HepG2 (cell line): Measurements from ENCODE around the gene S100A16. TPM values are rescaled to one million over a fixed set of nuclear protein-coding genes. Genes with fewer than 3 reads are reported as not detected.
A peak's percentile ranks its signal among the peaks of the same experiment; 100 is the strongest.

ENCODE experiments used
- GATAD1 ChIP-seq: IDR thresholded peaks from 2 replicates; pipeline ENCODE4 v1.6.1; 2016; ENCODE audit warnings: missing genetic modification reagents, missing compliant biosample characterization
- GTF2F1 ChIP-seq: fragments of 150-350 bp; IDR thresholded peaks from 2 replicates; pipeline ENCODE4 v1.6.1; 2014; ENCODE audit warnings: low read length
- JUND ChIP-seq: sonication (generic); formaldehyde crosslinking; IDR thresholded peaks from 2 replicates; pipeline ENCODE4 v1.8.0; 2022; ENCODE audit warnings: mild to moderate bottlenecking, missing genetic modification reagents
- KDM3A ChIP-seq: IDR thresholded peaks from 2 replicates; pipeline ENCODE4 v1.6.1; 2018; ENCODE audit warnings: low read depth, missing compliant biosample characterization
- RBM39 ChIP-seq: fragments of 200-400 bp; formaldehyde crosslinking; IDR thresholded peaks from one replicate; pipeline ENCODE4 v1.6.1; 2018; ENCODE audit warnings: antibody characterized with exemption, mild to moderate bottlenecking, low read depth, low read length; ENCODE audit not compliant: poor library complexity, severe bottlenecking
- SMC3 ChIP-seq: IDR thresholded peaks from 2 replicates; pipeline ENCODE4 v1.6.1; 2011; ENCODE audit warnings: low read length, improper control_type of control experiment
- ZNF264 ChIP-seq: sonication (generic); formaldehyde crosslinking; IDR thresholded peaks from 2 replicates; pipeline ENCODE4 v1.4.0; 2020; ENCODE audit warnings: missing genetic modification reagents
- ZNF326 ChIP-seq: sonication (generic); formaldehyde crosslinking; IDR thresholded peaks from 2 replicates; pipeline ENCODE4 v1.4.0; 2020; ENCODE audit warnings: missing genetic modification reagents, borderline replicate concordance
- ZNF430 ChIP-seq: sonication (generic); formaldehyde crosslinking; IDR thresholded peaks from 2 replicates; pipeline ENCODE4 v1.9.0; 2021; ENCODE audit warnings: mild to moderate bottlenecking, missing genetic modification reagents
- ZNF431 ChIP-seq: sonication (generic); formaldehyde crosslinking; IDR thresholded peaks from 2 replicates; pipeline ENCODE4 v1.9.0; 2022; ENCODE audit warnings: missing genetic modification reagents, low read depth, mild to moderate bottlenecking, borderline replicate concordance
- polyA plus RNA-seq, 8 experiments: library from polyadenylated mRNA; depleted of rRNA in 3 of 8; stranded (reverse) in 7 of 8; unstranded in 1 of 8; fragments of >200 nt; fragmentation: Illumina TruSeq in 4 of 8; extraction: Trizol in 4 of 8; gene quantifications; 2 replicates each; pipeline versions ENCODE4 v1.2.1 to v1.2.3, GENCODE V29; 2011 to 2016; ENCODE audit warnings: low read depth in 4 of 8, missing spikeins in 1 of 8, mixed read lengths in 1 of 8; ENCODE audit not compliant: insufficient read depth in 1 of 8
- total RNA-seq, 5 experiments: library from RNA; depleted of rRNA; stranded (reverse); fragments of >200 nt; fragmentation: Illumina TruSeq; extraction: Trizol; gene quantifications; 2 replicates each; pipeline ENCODE4 v1.2.3, GENCODE V29; 2016; ENCODE audit warnings: low read depth in 1 of 5
- TF ChIP-seq, protein P1 (sequence below): sonication (generic); formaldehyde crosslinking; IDR thresholded peaks from 2 replicates; pipeline ENCODE4 v1.4.0; 2020; ENCODE audit warnings: missing genetic modification reagents, borderline replicate concordance
- TF ChIP-seq, protein P2 (sequence below): sonication (generic); formaldehyde crosslinking; IDR thresholded peaks from 2 replicates; pipeline ENCODE4 v1.8.1; 2023; ENCODE audit warnings: mild to moderate bottlenecking, missing genetic modification reagents, borderline replicate concordance
- TF ChIP-seq, protein P3 (sequence below): sonication (generic); formaldehyde crosslinking; IDR thresholded peaks from 2 replicates; pipeline ENCODE4 v1.8.1; 2023; ENCODE audit warnings: mild to moderate bottlenecking, moderate library complexity, missing genetic modification reagents
- TF ChIP-seq, protein P4 (sequence below): sonication (generic); formaldehyde crosslinking; IDR thresholded peaks from 2 replicates; pipeline ENCODE4 v1.5.0; 2020; ENCODE audit warnings: missing genetic modification reagents
- TF ChIP-seq, protein P5 (sequence below): sonication (generic); formaldehyde crosslinking; IDR thresholded peaks from one replicate; pipeline ENCODE4 v1.5.1; 2020; ENCODE audit warnings: mild to moderate bottlenecking, missing genetic modification reagents; ENCODE audit errors: not compliant biosample characterization

S100A16 gene
- total and polyA plus RNA-seq, 2 of the 13 experiments (the other 11 are each of a cell fraction or from before 2014, with no cell fraction given): 46.0 to 195 TPM

DNA sequence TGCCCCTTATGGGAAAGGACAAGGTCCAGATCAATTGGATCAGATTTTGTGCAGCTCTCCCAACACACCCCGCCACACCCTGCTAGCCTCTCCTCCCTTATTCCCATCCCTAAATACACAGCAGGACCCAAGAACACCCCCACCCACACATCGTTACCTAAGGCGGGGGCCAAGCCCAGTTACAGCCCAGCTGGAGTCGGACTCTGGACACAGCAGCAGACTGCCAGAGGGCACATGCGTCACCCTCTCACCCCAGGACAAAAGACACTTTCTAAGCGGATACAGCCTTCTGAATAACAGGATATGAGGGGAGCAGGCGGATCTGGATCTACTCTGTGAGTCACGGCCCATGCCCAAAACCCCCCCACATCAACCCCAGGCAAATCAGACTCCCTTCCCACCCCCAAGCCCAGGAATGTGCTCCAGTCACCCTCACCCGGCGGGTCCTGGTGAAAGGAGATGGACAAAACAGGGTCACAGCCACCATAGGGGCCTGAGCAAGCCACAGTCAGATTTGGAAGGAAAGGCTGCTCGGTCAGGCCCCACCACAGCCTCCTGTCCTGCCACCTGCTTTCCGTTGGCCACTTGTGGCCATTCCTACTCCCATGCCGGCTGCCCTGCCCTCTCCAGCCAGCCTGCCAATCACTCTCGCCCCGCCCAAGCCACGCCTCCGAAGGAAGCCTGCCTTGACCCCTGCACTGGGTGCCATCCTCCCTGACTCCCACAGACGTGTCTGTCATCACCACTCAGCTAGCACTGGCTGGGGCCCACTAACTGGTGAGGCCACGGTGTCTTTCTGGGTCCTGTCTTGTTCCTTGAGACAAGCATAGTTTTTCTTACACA is 4.0 kb downstream of the S100A16 start (continued):
- TF ChIP-seq RBM39 (peak; percentile 56), ZNF430 (CRISPR knock-in tag) (peak; percentile 41; the same call in 1 of the 2 replicates), GTF2F1 (no peak), SMC3 (no peak), JUND (no peak), KDM3A (CRISPR knock-in tag) (no peak), ZNF431 (CRISPR knock-in tag) (no peak), GATAD1 (CRISPR knock-in tag) (0 out of 2 replicates have a peak, but pooled peaks have one; percentile 18), ZNF264 (no peak), ZNF326 (CRISPR knock-in tag) (no peak)
- TF ChIP-seq, protein P1, sequence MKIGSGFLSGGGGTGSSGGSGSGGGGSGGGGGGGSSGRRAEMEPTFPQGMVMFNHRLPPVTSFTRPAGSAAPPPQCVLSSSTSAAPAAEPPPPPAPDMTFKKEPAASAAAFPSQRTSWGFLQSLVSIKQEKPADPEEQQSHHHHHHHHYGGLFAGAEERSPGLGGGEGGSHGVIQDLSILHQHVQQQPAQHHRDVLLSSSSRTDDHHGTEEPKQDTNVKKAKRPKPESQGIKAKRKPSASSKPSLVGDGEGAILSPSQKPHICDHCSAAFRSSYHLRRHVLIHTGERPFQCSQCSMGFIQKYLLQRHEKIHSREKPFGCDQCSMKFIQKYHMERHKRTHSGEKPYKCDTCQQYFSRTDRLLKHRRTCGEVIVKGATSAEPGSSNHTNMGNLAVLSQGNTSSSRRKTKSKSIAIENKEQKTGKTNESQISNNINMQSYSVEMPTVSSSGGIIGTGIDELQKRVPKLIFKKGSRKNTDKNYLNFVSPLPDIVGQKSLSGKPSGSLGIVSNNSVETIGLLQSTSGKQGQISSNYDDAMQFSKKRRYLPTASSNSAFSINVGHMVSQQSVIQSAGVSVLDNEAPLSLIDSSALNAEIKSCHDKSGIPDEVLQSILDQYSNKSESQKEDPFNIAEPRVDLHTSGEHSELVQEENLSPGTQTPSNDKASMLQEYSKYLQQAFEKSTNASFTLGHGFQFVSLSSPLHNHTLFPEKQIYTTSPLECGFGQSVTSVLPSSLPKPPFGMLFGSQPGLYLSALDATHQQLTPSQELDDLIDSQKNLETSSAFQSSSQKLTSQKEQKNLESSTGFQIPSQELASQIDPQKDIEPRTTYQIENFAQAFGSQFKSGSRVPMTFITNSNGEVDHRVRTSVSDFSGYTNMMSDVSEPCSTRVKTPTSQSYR: peak; percentile 63; the same call in 1 of the 2 replicates
- TF ChIP-seq, protein P2, sequence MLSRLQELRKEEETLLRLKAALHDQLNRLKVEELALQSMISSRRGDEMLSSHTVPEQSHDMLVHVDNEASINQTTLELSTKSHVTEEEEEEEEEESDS (CRISPR knock-in tag): 0 out of 2 replicates have a peak, but pooled peaks have one; percentile 22
- TF ChIP-seq, protein P3, sequence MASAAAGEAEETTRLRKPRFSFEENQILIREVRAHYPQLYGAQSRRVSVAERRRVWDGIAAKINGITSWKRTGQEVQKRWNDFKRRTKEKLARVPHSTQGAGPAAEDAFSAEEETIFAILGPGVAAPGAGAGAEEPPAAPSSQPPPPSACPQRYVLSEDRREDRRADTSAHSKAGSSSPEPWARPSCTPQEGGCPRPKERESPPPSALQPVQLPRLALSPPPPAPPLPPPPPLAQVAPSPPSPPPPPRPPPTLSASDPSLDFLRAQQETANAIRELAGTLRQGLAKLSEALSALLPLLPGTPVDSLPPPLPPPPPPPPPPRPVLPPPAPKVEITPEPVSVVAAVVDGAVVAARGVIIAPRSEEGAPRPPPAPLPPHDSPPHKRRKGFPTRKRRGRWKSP (CRISPR knock-in tag): peak; percentile 75; the same call in 1 of the 2 replicates
- TF ChIP-seq, protein P4, sequence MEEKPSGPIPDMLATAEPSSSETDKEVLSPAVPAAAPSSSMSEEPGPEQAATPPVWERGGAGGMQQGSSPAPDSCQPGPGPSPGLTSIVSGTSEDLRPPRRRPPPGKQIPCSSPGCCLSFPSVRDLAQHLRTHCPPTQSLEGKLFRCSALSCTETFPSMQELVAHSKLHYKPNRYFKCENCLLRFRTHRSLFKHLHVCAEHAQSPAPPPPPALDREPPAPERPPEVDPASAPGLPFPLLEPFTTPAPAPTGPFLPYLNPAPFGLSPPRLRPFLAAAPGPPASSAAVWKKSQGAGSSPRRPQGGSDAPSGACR (CRISPR knock-in tag): peak; percentile 46; the same call in 1 of the 2 replicates
- TF ChIP-seq, protein P5, sequence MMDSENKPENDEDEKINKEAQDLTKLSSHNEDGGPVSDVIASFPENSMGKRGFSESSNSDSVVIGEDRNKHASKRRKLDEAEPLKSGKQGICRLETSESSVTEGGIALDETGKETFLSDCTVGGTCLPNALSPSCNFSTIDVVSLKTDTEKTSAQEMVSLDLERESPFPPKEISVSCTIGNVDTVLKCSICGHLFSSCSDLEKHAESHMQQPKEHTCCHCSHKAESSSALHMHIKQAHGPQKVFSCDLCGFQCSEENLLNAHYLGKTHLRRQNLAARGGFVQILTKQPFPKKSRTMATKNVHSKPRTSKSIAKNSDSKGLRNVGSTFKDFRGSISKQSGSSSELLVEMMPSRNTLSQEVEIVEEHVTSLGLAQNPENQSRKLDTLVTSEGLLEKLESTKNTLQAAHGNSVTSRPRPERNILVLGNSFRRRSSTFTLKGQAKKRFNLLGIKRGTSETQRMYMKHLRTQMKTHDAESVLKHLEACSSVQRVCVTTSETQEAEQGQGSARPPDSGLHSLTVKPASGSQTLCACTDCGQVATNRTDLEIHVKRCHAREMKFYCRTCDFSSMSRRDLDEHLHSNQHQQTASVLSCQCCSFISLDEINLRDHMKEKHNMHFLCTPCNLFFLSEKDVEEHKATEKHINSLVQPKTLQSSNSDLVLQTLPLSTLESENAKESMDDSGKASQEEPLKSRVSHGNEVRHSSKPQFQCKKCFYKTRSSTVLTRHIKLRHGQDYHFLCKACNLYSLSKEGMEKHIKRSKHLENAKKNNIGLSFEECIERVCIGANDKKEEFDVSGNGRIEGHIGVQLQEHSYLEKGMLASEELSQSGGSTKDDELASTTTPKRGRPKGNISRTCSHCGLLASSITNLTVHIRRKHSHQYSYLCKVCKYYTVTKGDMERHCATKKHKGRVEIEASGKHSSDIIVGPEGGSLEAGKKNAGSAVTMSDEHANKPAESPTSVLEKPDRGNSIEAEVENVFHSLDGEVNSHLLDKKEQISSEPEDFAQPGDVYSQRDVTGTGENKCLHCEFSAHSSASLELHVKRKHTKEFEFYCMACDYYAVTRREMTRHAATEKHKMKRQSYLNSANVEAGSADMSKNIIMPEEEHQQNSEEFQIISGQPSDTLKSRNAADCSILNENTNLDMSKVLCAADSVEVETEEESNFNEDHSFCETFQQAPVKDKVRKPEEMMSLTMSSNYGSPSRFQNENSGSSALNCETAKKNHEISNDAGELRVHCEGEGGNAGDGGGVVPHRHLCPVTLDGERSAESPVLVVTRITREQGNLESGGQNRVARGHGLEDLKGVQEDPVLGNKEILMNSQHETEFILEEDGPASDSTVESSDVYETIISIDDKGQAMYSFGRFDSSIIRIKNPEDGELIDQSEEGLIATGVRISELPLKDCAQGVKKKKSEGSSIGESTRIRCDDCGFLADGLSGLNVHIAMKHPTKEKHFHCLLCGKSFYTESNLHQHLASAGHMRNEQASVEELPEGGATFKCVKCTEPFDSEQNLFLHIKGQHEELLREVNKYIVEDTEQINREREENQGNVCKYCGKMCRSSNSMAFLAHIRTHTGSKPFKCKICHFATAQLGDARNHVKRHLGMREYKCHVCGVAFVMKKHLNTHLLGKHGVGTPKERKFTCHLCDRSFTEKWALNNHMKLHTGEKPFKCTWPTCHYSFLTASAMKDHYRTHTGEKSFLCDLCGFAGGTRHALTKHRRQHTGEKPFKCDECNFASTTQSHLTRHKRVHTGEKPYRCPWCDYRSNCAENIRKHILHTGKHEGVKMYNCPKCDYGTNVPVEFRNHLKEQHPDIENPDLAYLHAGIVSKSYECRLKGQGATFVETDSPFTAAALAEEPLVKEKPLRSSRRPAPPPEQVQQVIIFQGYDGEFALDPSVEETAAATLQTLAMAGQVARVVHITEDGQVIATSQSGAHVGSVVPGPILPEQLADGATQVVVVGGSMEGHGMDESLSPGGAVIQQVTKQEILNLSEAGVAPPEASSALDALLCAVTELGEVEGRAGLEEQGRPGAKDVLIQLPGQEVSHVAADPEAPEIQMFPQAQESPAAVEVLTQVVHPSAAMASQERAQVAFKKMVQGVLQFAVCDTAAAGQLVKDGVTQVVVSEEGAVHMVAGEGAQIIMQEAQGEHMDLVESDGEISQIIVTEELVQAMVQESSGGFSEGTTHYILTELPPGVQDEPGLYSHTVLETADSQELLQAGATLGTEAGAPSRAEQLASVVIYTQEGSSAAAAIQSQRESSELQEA: no peak
